ENCODE results near the gene ADGRV1. TPM values are rescaled to one million over a fixed set of nuclear protein-coding genes. Genes with fewer than 3 reads are reported as not detected.

The ADGRV1 gene
- total and polyA plus RNA-seq, 8 donors, result 12.5 to 36.4 (median 16.9) TPM

DNA sequence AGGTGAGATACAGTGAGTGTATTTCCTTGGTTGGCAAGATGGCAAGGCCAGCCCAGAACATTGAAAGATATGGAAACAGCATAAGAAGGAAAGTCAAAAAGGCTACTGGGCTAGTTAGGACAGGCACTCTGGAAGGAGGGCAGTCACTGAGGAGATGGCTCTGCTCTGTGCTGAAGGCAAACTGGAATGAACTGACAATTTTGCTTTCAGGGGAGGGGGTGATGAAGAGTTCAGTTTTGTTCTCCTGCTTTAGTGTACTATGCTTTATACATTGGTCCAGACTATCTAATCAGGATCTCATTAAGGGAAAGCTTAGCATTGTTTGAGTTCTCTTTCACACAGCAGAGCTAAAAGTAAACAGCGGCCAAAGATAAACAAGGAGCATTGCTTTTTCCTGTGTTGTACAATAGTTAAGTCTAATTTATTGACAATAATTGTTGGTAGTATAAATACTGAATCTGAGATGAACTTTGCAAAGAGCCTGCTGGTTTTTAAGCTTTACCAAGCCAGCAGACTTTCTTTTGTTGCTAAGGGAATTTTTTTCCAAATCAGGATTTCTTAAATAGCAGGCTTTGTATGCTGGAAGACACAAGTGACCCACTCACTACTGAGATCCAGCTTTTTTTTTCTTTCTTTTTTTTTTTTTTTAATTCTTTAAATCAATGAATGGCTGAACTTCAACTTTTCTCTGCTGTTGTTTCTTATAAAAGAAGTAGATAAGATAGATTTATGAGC is 469.0 kb downstream of the ADGRV1 start:
- no peak overlapping the region for H3K4me3 ChIP-seq
- H3K9me3 ChIP-seq, result no peaks in the 10 kb centered on the region
- peak overlapping the region in 1 of 2 donors; percentile 48 for H3K27ac ChIP-seq
- ATAC-seq, result no peak
- H3K27me3 ChIP-seq, result no peaks in the 10 kb centered on the region
- intact Hi-C loops (cut with DNase I), result no loop called here
- peaks cover 0 to 4% of the 10 kb centered on the region in 2 donors for H3K4me1 ChIP-seq
- TF ChIP-seq CTCF (IDR thresholded peaks at IDR 0.05), result no peak
- H3K36me3 ChIP-seq, result no peaks in the 10 kb centered on the region
- no peak for DNase-seq

DNA sequence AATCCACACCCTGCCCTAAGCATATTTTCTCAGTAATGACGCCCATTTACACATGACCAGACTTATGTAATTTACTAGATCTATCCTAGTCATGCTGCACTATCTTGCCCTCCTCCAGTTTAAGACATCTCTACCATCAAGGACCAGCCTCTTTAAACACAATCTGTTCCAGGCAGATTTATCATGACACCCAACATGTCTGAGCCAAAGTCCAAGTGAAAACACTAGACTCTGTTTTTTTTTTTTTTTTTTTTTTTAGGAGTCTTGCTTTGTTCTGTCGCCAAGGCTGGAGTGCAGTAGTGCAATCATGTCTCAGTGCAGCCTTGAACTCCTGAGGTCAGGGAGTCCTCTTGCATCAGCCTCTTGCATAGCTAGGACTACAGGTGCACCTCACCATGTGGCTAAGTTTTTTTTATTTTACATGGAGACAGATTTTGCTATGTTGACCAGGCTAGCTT is 469.9 kb downstream of the ADGRV1 start:
- no peak for ATAC-seq

DNA sequence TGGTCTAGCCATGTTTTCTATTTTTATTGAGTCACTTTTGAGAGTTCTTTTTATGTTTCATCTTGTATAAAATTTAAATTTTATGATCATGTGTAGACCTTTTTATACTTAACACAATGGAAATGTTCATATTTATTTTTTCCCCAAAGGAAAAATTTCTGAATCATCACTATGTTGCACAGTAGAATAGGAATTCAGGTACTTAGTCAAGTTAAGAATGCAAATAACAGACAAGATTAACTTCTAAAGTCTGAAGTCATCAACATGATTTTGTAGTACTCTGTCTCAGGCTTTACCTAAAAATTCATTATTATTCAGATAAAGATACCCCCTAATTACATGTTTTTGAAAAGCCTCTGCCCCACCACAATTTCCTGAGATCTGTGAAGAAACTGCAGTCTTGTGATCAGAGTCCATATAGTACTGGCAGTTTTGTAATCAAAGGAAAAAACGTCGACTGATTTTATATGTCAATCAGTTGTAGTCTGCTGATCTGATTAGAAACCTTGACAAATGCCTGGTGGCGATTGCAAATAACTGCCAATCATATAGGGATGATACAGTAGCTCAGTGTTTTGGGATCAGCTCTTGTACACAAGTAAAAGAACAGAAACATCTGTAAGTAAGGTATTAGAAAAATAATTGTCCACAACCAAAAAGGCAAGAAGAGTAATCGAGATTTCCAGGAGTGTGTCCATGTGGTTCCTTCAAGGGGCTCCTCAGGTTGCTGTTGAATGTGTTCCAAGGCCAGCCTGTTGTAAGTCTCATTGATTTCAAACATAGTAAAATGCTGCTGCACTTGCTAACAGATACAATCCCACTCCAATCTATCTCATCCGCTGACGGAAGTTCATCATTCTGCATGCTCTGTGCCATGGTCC is 472.2 kb downstream of the ADGRV1 start:
- Histone ChIP-seq H3K9me3 (no peaks in the 10 kb centered on the region), H3K36me3 (no peaks in the 10 kb centered on the region), H3K27me3 (no peaks in the 10 kb centered on the region), H3K4me1 (peaks cover 0 to 4% of the 10 kb centered on the region in 2 donors), H3K4me3 (no peak overlapping the region), H3K27ac (no peak overlapping the region)
- ATAC-seq, result no peak
- DNase-seq, result no peak
- intact Hi-C loops (cut with DNase I), result no loop called here
- TF ChIP-seq CTCF (IDR thresholded peaks at IDR 0.05), result no peak

More for the DNA sequence above, 469.9 kb downstream of the ADGRV1 start:
- DNase-seq, result no peak
- Histone ChIP-seq H3K36me3 (no peaks in the 10 kb centered on the region), H3K4me1 (peaks cover 0 to 4% of the 10 kb centered on the region in 2 donors), H3K27ac (no peak overlapping the region), H3K27me3 (no peaks in the 10 kb centered on the region), H3K9me3 (no peaks in the 10 kb centered on the region), H3K4me3 (no peak overlapping the region)
- intact Hi-C loops (cut with DNase I), result no loop called here
- TF ChIP-seq CTCF (IDR thresholded peaks at IDR 0.05), result no peak

- Histone ChIP-seq H3K27me3 (no peaks in the 10 kb centered on the region), H3K4me3 (no peak overlapping the region), H3K36me3 (no peaks in the 10 kb centered on the region), H3K9me3 (no peaks in the 10 kb centered on the region), H3K4me1 (peaks cover 0 to 4% of the 10 kb centered on the region in 2 donors), H3K27ac (no peak overlapping the region)
- DNase-seq, result no peak
- ATAC-seq, result peak; percentile 32
- intact Hi-C loops (cut with DNase I), result no loop called here
- no peak for TF ChIP-seq CTCF (IDR thresholded peaks at IDR 0.05)
These were observed 472.8 kb downstream of the ADGRV1 start for GRCh38 chr5:91031402-91031752.

GRCh38 chr5:91032125-91032524 is 473.5 kb downstream of the ADGRV1 start:
- Histone ChIP-seq H3K27me3 (no peaks in the 10 kb centered on the region), H3K4me3 (no peak overlapping the region), H3K27ac (no peak overlapping the region), H3K9me3 (no peaks in the 10 kb centered on the region), H3K4me1 (peaks cover 0 to 4% of the 10 kb centered on the region in 2 donors), H3K36me3 (no peaks in the 10 kb centered on the region)
- no peak for ATAC-seq
- intact Hi-C loops (cut with DNase I), result no loop called here
- TF ChIP-seq CTCF (IDR thresholded peaks at IDR 0.05), result no peak
- no peak for DNase-seq
